Measurements from ENCODE around the gene AKAP1.

DNA sequence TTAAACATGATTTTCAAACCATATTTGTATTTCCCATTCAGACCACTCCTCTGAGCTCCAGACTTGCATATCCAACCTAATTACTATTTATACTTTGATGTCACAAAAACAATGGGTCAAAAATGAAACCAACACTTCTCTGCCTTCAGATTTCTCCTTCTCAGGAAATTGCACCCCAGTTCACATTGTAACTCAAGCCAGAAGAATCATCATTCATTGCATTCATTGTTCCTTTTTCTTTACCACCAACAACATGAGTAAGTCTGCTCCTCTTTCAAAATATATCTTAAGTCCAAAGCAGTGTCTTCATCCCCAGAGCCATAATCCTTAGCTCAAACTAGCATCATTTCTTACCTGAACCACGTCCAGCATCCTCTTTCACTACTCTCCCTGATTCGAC, 2.6 kb upstream of the AKAP1 start:
- TF ChIP-seq, protein P1, sequence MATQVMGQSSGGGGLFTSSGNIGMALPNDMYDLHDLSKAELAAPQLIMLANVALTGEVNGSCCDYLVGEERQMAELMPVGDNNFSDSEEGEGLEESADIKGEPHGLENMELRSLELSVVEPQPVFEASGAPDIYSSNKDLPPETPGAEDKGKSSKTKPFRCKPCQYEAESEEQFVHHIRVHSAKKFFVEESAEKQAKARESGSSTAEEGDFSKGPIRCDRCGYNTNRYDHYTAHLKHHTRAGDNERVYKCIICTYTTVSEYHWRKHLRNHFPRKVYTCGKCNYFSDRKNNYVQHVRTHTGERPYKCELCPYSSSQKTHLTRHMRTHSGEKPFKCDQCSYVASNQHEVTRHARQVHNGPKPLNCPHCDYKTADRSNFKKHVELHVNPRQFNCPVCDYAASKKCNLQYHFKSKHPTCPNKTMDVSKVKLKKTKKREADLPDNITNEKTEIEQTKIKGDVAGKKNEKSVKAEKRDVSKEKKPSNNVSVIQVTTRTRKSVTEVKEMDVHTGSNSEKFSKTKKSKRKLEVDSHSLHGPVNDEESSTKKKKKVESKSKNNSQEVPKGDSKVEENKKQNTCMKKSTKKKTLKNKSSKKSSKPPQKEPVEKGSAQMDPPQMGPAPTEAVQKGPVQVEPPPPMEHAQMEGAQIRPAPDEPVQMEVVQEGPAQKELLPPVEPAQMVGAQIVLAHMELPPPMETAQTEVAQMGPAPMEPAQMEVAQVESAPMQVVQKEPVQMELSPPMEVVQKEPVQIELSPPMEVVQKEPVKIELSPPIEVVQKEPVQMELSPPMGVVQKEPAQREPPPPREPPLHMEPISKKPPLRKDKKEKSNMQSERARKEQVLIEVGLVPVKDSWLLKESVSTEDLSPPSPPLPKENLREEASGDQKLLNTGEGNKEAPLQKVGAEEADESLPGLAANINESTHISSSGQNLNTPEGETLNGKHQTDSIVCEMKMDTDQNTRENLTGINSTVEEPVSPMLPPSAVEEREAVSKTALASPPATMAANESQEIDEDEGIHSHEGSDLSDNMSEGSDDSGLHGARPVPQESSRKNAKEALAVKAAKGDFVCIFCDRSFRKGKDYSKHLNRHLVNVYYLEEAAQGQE (IDR thresholded peaks at IDR 0.05; ENCODE audit: borderline replicate concordance) = no peak
- TF ChIP-seq, protein P2, sequence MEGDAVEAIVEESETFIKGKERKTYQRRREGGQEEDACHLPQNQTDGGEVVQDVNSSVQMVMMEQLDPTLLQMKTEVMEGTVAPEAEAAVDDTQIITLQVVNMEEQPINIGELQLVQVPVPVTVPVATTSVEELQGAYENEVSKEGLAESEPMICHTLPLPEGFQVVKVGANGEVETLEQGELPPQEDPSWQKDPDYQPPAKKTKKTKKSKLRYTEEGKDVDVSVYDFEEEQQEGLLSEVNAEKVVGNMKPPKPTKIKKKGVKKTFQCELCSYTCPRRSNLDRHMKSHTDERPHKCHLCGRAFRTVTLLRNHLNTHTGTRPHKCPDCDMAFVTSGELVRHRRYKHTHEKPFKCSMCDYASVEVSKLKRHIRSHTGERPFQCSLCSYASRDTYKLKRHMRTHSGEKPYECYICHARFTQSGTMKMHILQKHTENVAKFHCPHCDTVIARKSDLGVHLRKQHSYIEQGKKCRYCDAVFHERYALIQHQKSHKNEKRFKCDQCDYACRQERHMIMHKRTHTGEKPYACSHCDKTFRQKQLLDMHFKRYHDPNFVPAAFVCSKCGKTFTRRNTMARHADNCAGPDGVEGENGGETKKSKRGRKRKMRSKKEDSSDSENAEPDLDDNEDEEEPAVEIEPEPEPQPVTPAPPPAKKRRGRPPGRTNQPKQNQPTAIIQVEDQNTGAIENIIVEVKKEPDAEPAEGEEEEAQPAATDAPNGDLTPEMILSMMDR (IDR thresholded peaks at IDR 0.05; ENCODE audit: poor library complexity, severe bottlenecking) = no peak
- TF ChIP-seq SMC3 (conservative IDR thresholded peaks at IDR 0.05; ENCODE audit: poor library complexity) (no peak), TAF1 (IDR thresholded peaks at IDR 0.05; ENCODE audit: low read depth) (no peak), EZH2 (IDR thresholded peaks at IDR 0.05; ENCODE audit: borderline replicate concordance, insufficient read depth, low read length, poor library complexity, severe bottlenecking) (no peak), RAD21 (conservative IDR thresholded peaks at IDR 0.05) (no peak), POLR2AphosphoS5 (IDR thresholded peaks at IDR 0.05) (no peak), EP300 (conservative IDR thresholded peaks at IDR 0.05; ENCODE audit: poor library complexity, severe bottlenecking) (no peak), MXI1 (conservative IDR thresholded peaks at IDR 0.05; ENCODE audit: poor library complexity, severe bottlenecking) (no peak)
